HFF-Myc (cell line): Measurements from ENCODE around the gene PI4K2A.
A peak's percentile ranks its signal among the peaks of the same experiment; 100 is the strongest.
"Not testable (repeated sequence)": the region's sequence is repeated elsewhere in the genome, so short reads cannot be mapped to it uniquely, and the experiment has no call there.

Experiments used
- DNase-seq: peaks from one replicate; pipeline ENCODE4 v3.0.0-alpha.2; 2011; ENCODE audit warnings: low read depth; ENCODE audit errors: extremely low read depth
- H3K4me3 ChIP-seq: replicated peaks from 2 replicates; pipeline ENCODE4 v1.5.1; 2011; ENCODE audit warnings: low read depth, mild to moderate bottlenecking, control low read depth, low read length
- CTCF ChIP-seq: IDR thresholded peaks from 2 replicates; pipeline ENCODE4 v1.5.1; 2012; ENCODE audit warnings: mild to moderate bottlenecking, low read depth, low read length, control low read depth; ENCODE audit errors: missing control alignments

Gene PI4K2A

GRCh38 chr10:97673736-97674525, 33.5 kb downstream of the PI4K2A start:
- no peak for TF ChIP-seq CTCF
- DNase-seq = peak; percentile 69
- no peak overlapping the region for H3K4me3 ChIP-seq

- TF ChIP-seq CTCF = no peak
- no peak for DNase-seq
- H3K4me3 ChIP-seq = no peak overlapping the region
Observed at GRCh38 chr10:97675222-97675621, 34.8 kb downstream of the PI4K2A start.

- no peak for DNase-seq
- peak; percentile 87 for TF ChIP-seq CTCF
Observed at GRCh38 chr10:97676770-97677581, 36.5 kb downstream of the PI4K2A start.

GRCh38 chr10:97679594-97679993, 39.1 kb downstream of the PI4K2A start:
- DNase-seq = no peak
- no peak overlapping the region for H3K4me3 ChIP-seq
- TF ChIP-seq CTCF = no peak

More at GRCh38 chr10:97676770-97677581, 36.5 kb downstream of the PI4K2A start:
- H3K4me3 ChIP-seq = no peak overlapping the region

- no peak overlapping the region for H3K4me3 ChIP-seq
- TF ChIP-seq CTCF = no peak
- no peak for DNase-seq
Observed at GRCh38 chr10:97682042-97682441, 41.6 kb downstream of the PI4K2A start.

- peak overlapping the region; percentile 24 for H3K4me3 ChIP-seq
- TF ChIP-seq CTCF = no peak
- no peak for DNase-seq
Observed at GRCh38 chr10:97683556-97684367, 43.3 kb downstream of the PI4K2A start.

GRCh38 chr10:97684368-97684713, 43.9 kb downstream of the PI4K2A start:
- peak overlapping the region; percentile 86 for H3K4me3 ChIP-seq
- DNase-seq = not testable (repeated sequence)
